Measurements from ENCODE around the gene GPRASP3.
"Not testable (repeated sequence)": the region's sequence is repeated elsewhere in the genome, so short reads cannot be mapped to it uniquely, and the experiment has no call there.

GPRASP3 gene

GRCh38 chrX:102720237-102721168, at the start of gene GPRASP3:
Gene GPRASP3, plus strand, starts transcription at chrX:102720743. Its CDS starts 28,253 bp downstream, at chrX:102748996.
- peak; percentile 23 for DNase-seq

GRCh38 chrX:102672856-102673255, 47.7 kb upstream of the GPRASP3 start:
- no peak for DNase-seq

- not testable (repeated sequence) for DNase-seq
Observed at GRCh38 chrX:102677479-102677878, 43.1 kb upstream of the GPRASP3 start.

- no peak for DNase-seq
Observed at GRCh38 chrX:102684772-102685520, 35.6 kb upstream of the GPRASP3 start.

- no peak for DNase-seq
Observed at GRCh38 chrX:102694749-102695148, 25.8 kb upstream of the GPRASP3 start.

GRCh38 chrX:102696306-102696705, 24.2 kb upstream of the GPRASP3 start:
- DNase-seq: no peak

- DNase-seq: no peak
Observed at GRCh38 chrX:102697494-102697893, 23.0 kb upstream of the GPRASP3 start.

- DNase-seq: no peak
Observed at GRCh38 chrX:102708900-102709299, 11.6 kb upstream of the GPRASP3 start.

- DNase-seq: no peak
Observed at GRCh38 chrX:102711872-102712215, 8.7 kb upstream of the GPRASP3 start.

- DNase-seq: no peak
Observed at GRCh38 chrX:102712216-102712966, 8.2 kb upstream of the GPRASP3 start, which contains the start of gene GPRASP2. Gene GPRASP2, plus strand, starts transcription at chrX:102712448. Its CDS starts 2,422 bp downstream, at chrX:102714870.

- no peak for DNase-seq
Observed at GRCh38 chrX:102712981-102713625, 7.4 kb upstream of the GPRASP3 start.

GRCh38 chrX:102714994-102715393, 5.5 kb upstream of the GPRASP3 start:
- DNase-seq: no peak

- no peak for DNase-seq
Observed at GRCh38 chrX:102715967-102716366, 4.6 kb upstream of the GPRASP3 start.

GRCh38 chrX:102721169-102721506, 595 bp downstream of the GPRASP3 start:
- not testable (repeated sequence) for DNase-seq

GRCh38 chrX:102723456-102723855, 2.9 kb downstream of the GPRASP3 start:
- DNase-seq: no peak

GRCh38 chrX:102727761-102728160, 7.2 kb downstream of the GPRASP3 start:
- no peak for DNase-seq

GRCh38 chrX:102728646-102729045, 8.1 kb downstream of the GPRASP3 start:
- no peak for DNase-seq

GRCh38 chrX:102739657-102740056, 19.1 kb downstream of the GPRASP3 start:
- DNase-seq: no peak

- no peak for DNase-seq
Observed at GRCh38 chrX:102744307-102744706, 23.8 kb downstream of the GPRASP3 start.

- DNase-seq: no peak
Observed at GRCh38 chrX:102745513-102745856, 24.9 kb downstream of the GPRASP3 start.

GRCh38 chrX:102745857-102746584, 25.5 kb downstream of the GPRASP3 start:
- DNase-seq: no peak

GRCh38 chrX:102765217-102765616, 44.7 kb downstream of the GPRASP3 start:
- DNase-seq: no peak

All from NCI-H2029 treated with DMSO at 0.1 percent for 48 hours (cell line).